Mesendoderm (in vitro differentiated cells): ENCODE measurements around the gene POU4F1.

Experiments used
- DNase-seq: peaks from one replicate; pipeline ENCODE4 v3.0.0; 2013
- H2AK5ac ChIP-seq: 2 replicates; pipeline ENCODE4 v1.6.1; 2013; ENCODE audit warnings: low read length, inconsistent platforms
- H2BK120ac ChIP-seq: 2 replicates; pipeline ENCODE4 v1.6.1; 2013; ENCODE audit warnings: low read depth, mild to moderate bottlenecking, low read length, moderate library complexity, mixed read lengths
- H2BK15ac ChIP-seq: replicated peaks from 2 replicates; pipeline ENCODE4 v1.6.1; 2013; ENCODE audit warnings: low read depth, mild to moderate bottlenecking, moderate library complexity
- H2BK5ac ChIP-seq: 2 replicates; pipeline ENCODE4 v1.6.1; 2013; ENCODE audit warnings: low read length, inconsistent platforms
- H3K18ac ChIP-seq: 2 replicates; pipeline ENCODE4 v1.6.1; 2013; ENCODE audit warnings: mild to moderate bottlenecking, low read length, mixed read lengths
- H3K23ac ChIP-seq: one replicate; pipeline ENCODE4 v1.6.1; 2013; ENCODE audit warnings: low read length
- H3K27ac ChIP-seq: 2 replicates; pipeline ENCODE4 v1.5.1; 2013; ENCODE audit warnings: low read depth, mild to moderate bottlenecking, inconsistent platforms, low read length, moderate library complexity
- H3K27me3 ChIP-seq: 2 replicates; pipeline ENCODE4 v1.6.1; 2013; ENCODE audit warnings: low read length, control low read depth, mild to moderate bottlenecking, inconsistent platforms; ENCODE audit not compliant: insufficient read depth, poor library complexity
- H3K36me3 ChIP-seq: 2 replicates; pipeline ENCODE4 v1.6.1; 2013; ENCODE audit warnings: low read length, inconsistent platforms; ENCODE audit not compliant: control insufficient read depth, insufficient read depth
- H3K4ac ChIP-seq: one replicate; pipeline ENCODE4 v1.6.1; 2013; ENCODE audit warnings: low read depth, mild to moderate bottlenecking, low read length, moderate library complexity
- H3K4me1 ChIP-seq: 2 replicates; pipeline ENCODE4 v1.6.1; 2013; ENCODE audit warnings: low read depth, low read length, inconsistent platforms; ENCODE audit not compliant: control insufficient read depth
- H3K4me2 ChIP-seq: 2 replicates; pipeline ENCODE4 v1.6.1; 2013; ENCODE audit warnings: low read length
- H3K4me3 ChIP-seq: 2 replicates; pipeline ENCODE4 v1.5.1; 2013; ENCODE audit warnings: mild to moderate bottlenecking, low read length
- H3K56ac ChIP-seq: one replicate; pipeline ENCODE4 v1.6.1; 2013; ENCODE audit warnings: low read length
- H3K79me1 ChIP-seq: 2 replicates; pipeline ENCODE4 v1.6.1; 2013; ENCODE audit warnings: low read length, inconsistent platforms
- H3K79me2 ChIP-seq: 2 replicates; pipeline ENCODE4 v1.6.1; 2013; ENCODE audit warnings: mild to moderate bottlenecking, low read length; ENCODE audit not compliant: control insufficient read depth, insufficient read depth
- H3K9ac ChIP-seq: 2 replicates; pipeline ENCODE4 v1.6.1; 2013; ENCODE audit warnings: low read length, inconsistent platforms
- H4K5ac ChIP-seq: one replicate; pipeline ENCODE4 v1.6.1; 2013; ENCODE audit warnings: low read length
- H4K8ac ChIP-seq: one replicate; pipeline ENCODE4 v1.6.1; 2013; ENCODE audit warnings: low read depth, mild to moderate bottlenecking, control low read depth, low read length, moderate library complexity
- WGBS: extraction: QIAGEN DNeasy Blood & Tissue Kit; methylation state at CpG from one replicate; pipeline ENCODE4 v1.1.7; 2013; ENCODE audit warnings: low lambda C conversion rate, missing lambda C conversion rate; ENCODE audit not compliant: insufficient coverage; ENCODE audit errors: extremely low coverage; 5-methylcytosine and 5-hydroxymethylcytosine counted together

Gene POU4F1

GRCh38 chr13:78592584-78592983 is 10.8 kb downstream of the POU4F1 start:
- Histone ChIP-seq H3K4ac (no peak overlapping the region), H3K18ac (no peak overlapping the region), H4K8ac (no peak overlapping the region), H3K9ac (no peak overlapping the region), H2BK5ac (no peak overlapping the region), H3K4me2 (no peak overlapping the region), H3K27me3 (peaks cover 53% of the 10 kb centered on the region), H3K79me1 (no peaks in the 10 kb centered on the region), H3K4me1 (peaks cover 3% of the 10 kb centered on the region), H4K5ac (no peak overlapping the region), H2BK15ac (no peak overlapping the region), H2BK120ac (no peak overlapping the region), H3K27ac (no peak overlapping the region), H3K23ac (no peak overlapping the region), H3K56ac (no peak overlapping the region), H3K36me3 (no peaks in the 10 kb centered on the region), H3K79me2 (no peaks in the 10 kb centered on the region), H3K4me3 (no peak overlapping the region), H2AK5ac (no peak overlapping the region)
- no peak for DNase-seq
- no CpG with 5 or more reads among the region's 6 CpGs for WGBS

DNA sequence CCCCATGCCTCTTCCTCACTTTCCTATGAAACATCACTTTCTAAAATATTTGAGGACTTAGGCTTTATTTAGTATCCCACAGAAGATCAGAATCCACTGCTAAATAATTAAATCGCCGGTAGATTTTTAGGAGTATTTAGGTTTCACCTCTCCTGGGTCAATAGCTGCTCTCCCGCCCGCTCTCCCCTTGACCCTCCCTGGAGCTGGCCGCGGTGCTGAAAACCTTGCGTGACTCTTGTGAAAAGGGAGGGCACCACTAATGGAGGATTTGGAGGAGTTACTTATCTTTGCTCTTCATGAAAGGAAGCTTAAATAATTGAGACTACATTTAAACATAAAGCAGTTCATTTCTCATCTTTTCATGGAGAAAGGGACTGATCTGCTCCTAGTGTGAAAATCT is 14.1 kb downstream of the POU4F1 start:
- Histone ChIP-seq H3K36me3 (no peaks in the 10 kb centered on the region), H3K79me1 (no peaks in the 10 kb centered on the region), H3K27me3 (peaks cover 36% of the 10 kb centered on the region), H2BK15ac (no peak overlapping the region), H3K4ac (no peak overlapping the region), H4K5ac (no peak overlapping the region), H2BK120ac (no peak overlapping the region), H2BK5ac (no peak overlapping the region), H3K56ac (no peak overlapping the region), H4K8ac (no peak overlapping the region), H3K4me3 (no peak overlapping the region), H3K79me2 (no peaks in the 10 kb centered on the region), H3K27ac (no peak overlapping the region), H3K9ac (no peak overlapping the region), H3K4me2 (no peak overlapping the region), H2AK5ac (no peak overlapping the region), H3K4me1 (peaks cover 2% of the 10 kb centered on the region), H3K18ac (no peak overlapping the region), H3K23ac (no peak overlapping the region)
- WGBS = no CpG with 5 or more reads among the region's 7 CpGs
- peak; percentile 81 for DNase-seq

GRCh38 chr13:78587395-78587794 is 16.0 kb downstream of the POU4F1 start:
- no peak overlapping the region for H3K18ac ChIP-seq
- no peak overlapping the region for H3K56ac ChIP-seq
- H2BK5ac ChIP-seq = no peak overlapping the region
- H3K36me3 ChIP-seq = no peaks in the 10 kb centered on the region
- H3K4me3 ChIP-seq = no peak overlapping the region
- H2AK5ac ChIP-seq = no peak overlapping the region
- H3K4ac ChIP-seq = no peak overlapping the region
- H3K79me1 ChIP-seq = no peaks in the 10 kb centered on the region
- no peak overlapping the region for H3K23ac ChIP-seq
- no peak overlapping the region for H3K4me2 ChIP-seq
- no peak overlapping the region for H4K8ac ChIP-seq
- H3K27me3 ChIP-seq = peaks cover 18% of the 10 kb centered on the region
- H3K79me2 ChIP-seq = no peaks in the 10 kb centered on the region
- no CpG with 5 or more reads among the region's 18 CpGs for WGBS
- H3K27ac ChIP-seq = no peak overlapping the region
- no peak overlapping the region for H4K5ac ChIP-seq
- no peak for DNase-seq
- H3K4me1 ChIP-seq = no peaks in the 10 kb centered on the region
- H3K9ac ChIP-seq = no peak overlapping the region
- no peak overlapping the region for H2BK15ac ChIP-seq
- no peak overlapping the region for H2BK120ac ChIP-seq

DNA sequence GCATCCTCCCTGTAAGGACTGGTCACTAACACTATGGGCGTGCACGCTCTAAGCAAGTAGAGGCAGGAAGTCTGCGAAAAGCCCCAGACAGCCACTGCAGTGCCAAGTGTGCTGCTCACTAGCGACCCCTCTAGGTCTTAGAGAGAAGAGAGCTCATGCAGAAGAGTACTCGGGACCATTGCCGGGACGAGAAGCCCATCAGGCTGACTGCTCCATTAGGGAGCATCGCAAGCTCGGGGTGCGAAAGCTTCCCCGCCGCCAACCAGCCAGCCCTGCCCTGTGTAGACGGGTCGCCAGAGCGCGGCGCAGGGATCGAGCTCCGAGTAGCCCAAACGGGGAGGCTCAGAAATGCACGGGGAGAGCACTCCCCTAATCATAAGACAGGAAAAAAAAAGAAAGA is 16.6 kb downstream of the POU4F1 start:
- no CpG with 5 or more reads among the region's 21 CpGs for WGBS
- Histone ChIP-seq H3K23ac (no peak overlapping the region), H3K56ac (no peak overlapping the region), H3K4me1 (no peaks in the 10 kb centered on the region), H3K4me2 (no peak overlapping the region), H2BK5ac (no peak overlapping the region), H3K36me3 (no peaks in the 10 kb centered on the region), H3K27me3 (peaks cover 17% of the 10 kb centered on the region), H3K9ac (no peak overlapping the region), H3K79me1 (no peaks in the 10 kb centered on the region), H2BK120ac (no peak overlapping the region), H3K27ac (no peak overlapping the region), H3K18ac (no peak overlapping the region), H3K4ac (no peak overlapping the region), H4K8ac (no peak overlapping the region), H2AK5ac (no peak overlapping the region), H3K4me3 (no peak overlapping the region), H2BK15ac (no peak overlapping the region), H3K79me2 (no peaks in the 10 kb centered on the region), H4K5ac (no peak overlapping the region)
- DNase-seq = peak; percentile 91

DNA sequence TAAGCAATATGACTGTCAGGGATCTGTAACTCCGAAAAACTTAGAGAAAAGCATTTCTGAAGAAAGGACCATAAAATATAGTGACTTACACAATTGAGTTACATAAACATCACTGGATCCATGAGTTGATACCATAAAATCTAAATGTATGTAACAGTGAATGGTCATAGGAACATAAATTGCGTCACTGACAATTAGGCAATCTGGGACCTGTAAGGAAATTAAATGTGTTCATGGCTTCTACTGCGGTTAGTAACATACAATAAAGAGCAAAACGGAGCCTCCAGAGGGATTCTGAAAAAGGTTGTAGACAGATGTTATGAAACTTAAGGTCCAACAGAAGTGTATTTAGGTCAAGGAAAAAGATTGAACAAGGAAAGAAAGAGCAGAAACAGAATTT is 27.1 kb downstream of the POU4F1 start:
- no peak overlapping the region for H3K27ac ChIP-seq
- H3K36me3 ChIP-seq = no peaks in the 10 kb centered on the region
- H2AK5ac ChIP-seq = no peak overlapping the region
- H3K4me3 ChIP-seq = no peak overlapping the region
- H3K79me2 ChIP-seq = no peaks in the 10 kb centered on the region
- H3K56ac ChIP-seq = no peak overlapping the region
- H4K8ac ChIP-seq = no peak overlapping the region
- no peaks in the 10 kb centered on the region for H3K4me1 ChIP-seq
- H2BK5ac ChIP-seq = no peak overlapping the region
- H3K18ac ChIP-seq = no peak overlapping the region
- no peak overlapping the region for H4K5ac ChIP-seq
- no peak overlapping the region for H3K23ac ChIP-seq
- no peak overlapping the region for H2BK15ac ChIP-seq
- DNase-seq = no peak
- H3K4ac ChIP-seq = no peak overlapping the region
- no peaks in the 10 kb centered on the region for H3K79me1 ChIP-seq
- WGBS = no CpG with 5 or more reads among the region's 4 CpGs
- no peak overlapping the region for H2BK120ac ChIP-seq
- no peaks in the 10 kb centered on the region for H3K27me3 ChIP-seq
- H3K4me2 ChIP-seq = no peak overlapping the region
- no peak overlapping the region for H3K9ac ChIP-seq

DNA sequence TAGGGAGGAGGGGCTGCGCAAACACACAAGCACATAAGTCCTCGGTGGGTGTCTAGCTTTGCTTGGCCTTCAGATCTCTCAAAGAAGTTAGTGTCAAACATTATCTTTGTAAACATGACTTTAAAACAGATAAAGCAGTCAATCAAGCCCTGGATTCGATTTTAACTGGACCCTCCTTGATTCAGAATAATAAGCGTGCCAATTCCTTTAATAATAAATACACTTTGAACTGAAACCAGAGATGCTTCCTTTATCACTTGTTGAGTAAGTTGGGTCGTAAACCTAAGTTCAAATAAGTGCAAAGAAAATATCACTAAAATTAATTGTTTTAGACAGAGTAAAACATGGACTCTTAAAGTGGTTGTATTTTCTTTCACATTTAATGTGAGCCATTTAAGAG is 30.9 kb downstream of the POU4F1 start:
- H3K9ac ChIP-seq = no peak overlapping the region
- no peak overlapping the region for H3K18ac ChIP-seq
- H4K5ac ChIP-seq = no peak overlapping the region
- H3K27me3 ChIP-seq = no peaks in the 10 kb centered on the region
- no peak overlapping the region for H2BK15ac ChIP-seq
- no CpG with 5 or more reads among the region's 5 CpGs for WGBS
- H3K36me3 ChIP-seq = no peaks in the 10 kb centered on the region
- H3K4me3 ChIP-seq = no peak overlapping the region
- H3K23ac ChIP-seq = no peak overlapping the region
- no peaks in the 10 kb centered on the region for H3K79me2 ChIP-seq
- no peaks in the 10 kb centered on the region for H3K4me1 ChIP-seq
- no peak overlapping the region for H2BK5ac ChIP-seq
- H2BK120ac ChIP-seq = no peak overlapping the region
- no peak overlapping the region for H4K8ac ChIP-seq
- no peak overlapping the region for H3K4me2 ChIP-seq
- H3K56ac ChIP-seq = no peak overlapping the region
- no peak overlapping the region for H3K27ac ChIP-seq
- no peak overlapping the region for H2AK5ac ChIP-seq
- H3K4ac ChIP-seq = no peak overlapping the region
- H3K79me1 ChIP-seq = no peaks in the 10 kb centered on the region
- no peak for DNase-seq
